Prostate gland (tissue), 2 donors: ENCODE measurements around the gene DPY19L1. TPM values are rescaled to one million over a fixed set of nuclear protein-coding genes. Genes with fewer than 3 reads are reported as not detected.
"Not testable (repeated sequence)": the region's sequence is repeated elsewhere in the genome, so short reads cannot be mapped to it uniquely, and the experiment has no call there.

Source experiments
- DNase-seq: peaks from one replicate; pipeline ENCODE4 v3.0.0-alpha.2; 2019; ENCODE audit warnings: low spot score
- H3K27ac ChIP-seq, 2 donors: fragments of 200-600 bp; sonication (generic); 2 replicates each; pipeline ENCODE4 v1.5.1; 2017 to 2019
- H3K27me3 ChIP-seq: fragments of 200-600 bp; sonication (generic); replicated peaks from 2 replicates; pipeline ENCODE4 v1.5.1; 2019; ENCODE audit not compliant: insufficient read depth
- H3K36me3 ChIP-seq, 2 donors: fragments of 200-600 bp; sonication (generic); 1 replicate in 1 of 2; 2 replicates in 1 of 2; pipeline versions ENCODE4 v1.5.1 to v1.8.1; 2017 to 2019
- H3K4me1 ChIP-seq: fragments of 200-600 bp; sonication (generic); replicated peaks from 2 replicates; pipeline ENCODE4 v1.5.1; 2019
- H3K4me3 ChIP-seq, 2 donors: fragments of 200-600 bp; sonication (generic); 2 replicates each; pipeline ENCODE4 v1.5.1; 2017 to 2019
- H3K9me3 ChIP-seq: fragments of 200-600 bp; sonication (generic); 2 replicates; pipeline ENCODE4 v1.5.1; 2017
- POLR2A ChIP-seq: fragments of 450-650 bp; IDR thresholded peaks from one replicate; pipeline ENCODE4 v1.6.1; 2016; ENCODE audit warnings: antibody characterized with exemption, mild to moderate bottlenecking
- POLR2AphosphoS5 ChIP-seq: sonication (generic); formaldehyde crosslinking; IDR thresholded peaks from one replicate; pipeline ENCODE4 v1.6.1; 2017; ENCODE audit warnings: antibody characterized with exemption
- WGBS: methylation state at CpG from one replicate; pipeline ENCODE4 v1.1.5; 2018; 5-methylcytosine and 5-hydroxymethylcytosine counted together
- intact Hi-C: fragments of 100-400 bp; cut with DNase I; formaldehyde crosslinking; loops from one replicate; pipeline ENCODE4 v1.14.2; 2022
- total RNA-seq, 2 donors: library from RNA; depleted of rRNA; stranded (reverse); fragments of >200 nt; gene quantifications; one replicate each; pipeline ENCODE4 v1.1.0, GENCODE V29; 2016
- TF ChIP-seq, protein P1 (sequence below), 4 experiments: fragments of 200-600 bp in 2 of 4; fragments of 450-650 bp in 2 of 4; sonication (generic) in 2 of 4; IDR thresholded peaks; 1 replicate in 3 of 4; 2 replicates in 1 of 4; pipeline ENCODE4 v1.5.1; 2016 to 2019; ENCODE audit warnings: antibody characterized with exemption in 4 of 4, mild to moderate bottlenecking in 2 of 4, moderate library complexity in 2 of 4

Gene DPY19L1
- total RNA-seq, 2 donors from 2014 or later: 9.0 to 48.5 TPM

DNA sequence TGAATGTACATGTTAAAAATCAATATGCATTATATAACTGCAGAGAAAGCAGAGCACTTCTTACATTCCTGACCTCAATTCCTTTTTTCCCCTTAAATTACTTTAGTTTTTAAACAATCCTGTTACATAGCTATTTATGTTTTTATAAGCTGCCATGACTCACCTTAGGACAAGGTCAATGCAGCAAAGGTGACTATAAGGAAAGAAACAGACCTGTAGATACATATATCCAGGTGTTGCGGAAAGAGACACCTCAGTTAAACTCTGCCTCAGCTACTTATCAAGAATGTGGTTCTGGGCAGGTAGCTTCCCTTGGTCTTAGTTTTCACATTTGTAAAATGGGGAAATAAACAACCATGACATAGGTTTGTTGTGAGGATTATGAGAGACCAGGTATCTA lies 105.5 kb downstream of the DPY19L1 start:
- Histone ChIP-seq H3K36me3 (no peaks in the 10 kb centered on the region), H3K4me1 (no peaks in the 10 kb centered on the region), H3K27me3 (no peaks in the 10 kb centered on the region), H3K9me3 (no peaks in the 10 kb centered on the region), H3K4me3 (no peak overlapping the region), H3K27ac (no peak overlapping the region)
- intact Hi-C loops: no loop called here
- TF ChIP-seq POLR2AphosphoS5: no peak
- TF ChIP-seq, protein P1, sequence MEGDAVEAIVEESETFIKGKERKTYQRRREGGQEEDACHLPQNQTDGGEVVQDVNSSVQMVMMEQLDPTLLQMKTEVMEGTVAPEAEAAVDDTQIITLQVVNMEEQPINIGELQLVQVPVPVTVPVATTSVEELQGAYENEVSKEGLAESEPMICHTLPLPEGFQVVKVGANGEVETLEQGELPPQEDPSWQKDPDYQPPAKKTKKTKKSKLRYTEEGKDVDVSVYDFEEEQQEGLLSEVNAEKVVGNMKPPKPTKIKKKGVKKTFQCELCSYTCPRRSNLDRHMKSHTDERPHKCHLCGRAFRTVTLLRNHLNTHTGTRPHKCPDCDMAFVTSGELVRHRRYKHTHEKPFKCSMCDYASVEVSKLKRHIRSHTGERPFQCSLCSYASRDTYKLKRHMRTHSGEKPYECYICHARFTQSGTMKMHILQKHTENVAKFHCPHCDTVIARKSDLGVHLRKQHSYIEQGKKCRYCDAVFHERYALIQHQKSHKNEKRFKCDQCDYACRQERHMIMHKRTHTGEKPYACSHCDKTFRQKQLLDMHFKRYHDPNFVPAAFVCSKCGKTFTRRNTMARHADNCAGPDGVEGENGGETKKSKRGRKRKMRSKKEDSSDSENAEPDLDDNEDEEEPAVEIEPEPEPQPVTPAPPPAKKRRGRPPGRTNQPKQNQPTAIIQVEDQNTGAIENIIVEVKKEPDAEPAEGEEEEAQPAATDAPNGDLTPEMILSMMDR (IDR thresholded peaks at IDR 0.05): no peak
- no peak for TF ChIP-seq POLR2A
- 100% methylated on average over 1 of the region's 1 CpG for WGBS
- DNase-seq: no peak

DNA sequence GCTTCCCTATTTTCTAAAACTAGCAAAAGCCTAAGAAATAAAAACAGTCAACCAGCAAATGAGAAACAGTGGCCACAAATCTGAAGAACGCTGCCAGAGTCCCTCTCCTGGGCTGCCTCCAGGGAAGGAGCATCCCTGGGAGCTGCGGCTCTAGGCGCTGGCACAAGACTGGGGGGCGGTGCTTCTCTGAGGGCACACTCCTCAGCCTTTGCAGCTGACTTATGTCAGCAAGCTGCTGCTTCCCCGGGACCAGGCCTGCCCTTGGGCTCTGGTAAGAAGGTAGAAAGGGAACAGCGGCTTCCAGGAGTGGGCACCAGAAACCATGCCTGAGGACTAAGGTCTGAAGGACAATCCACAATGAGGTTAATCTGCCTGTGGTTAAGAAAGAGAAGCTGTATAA lies 107.5 kb downstream of the DPY19L1 start:
- intact Hi-C loops, H3K27ac ChIP-seq, H3K9me3 ChIP-seq, H3K36me3 ChIP-seq, H3K4me3 ChIP-seq, H3K27me3 ChIP-seq, H3K4me1 ChIP-seq, DNase-seq: not testable (repeated sequence)
- WGBS: 84% methylated on average over 6 of the region's 6 CpGs

DNA sequence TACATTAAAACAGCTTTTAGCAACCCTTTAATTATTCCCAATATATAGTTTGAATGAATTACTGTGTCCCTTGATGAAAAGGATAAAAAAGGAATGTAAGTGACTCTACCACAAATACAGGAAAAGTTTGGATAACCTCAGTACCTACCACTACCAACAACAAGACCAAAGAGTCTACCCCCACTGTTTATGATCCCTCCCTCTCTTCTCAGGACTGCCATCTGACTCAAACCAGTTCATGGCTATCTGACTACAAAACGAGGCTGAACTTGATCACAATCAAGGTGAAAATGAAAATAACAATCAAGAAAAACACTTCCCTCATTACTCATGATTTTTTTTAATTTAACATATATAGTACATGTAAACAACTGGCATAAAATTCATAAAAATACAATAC lies 108.7 kb downstream of the DPY19L1 start:
- 84% methylated on average over 1 of the region's 1 CpG for WGBS
- Histone ChIP-seq H3K27ac (no peak overlapping the region), H3K9me3 (no peaks in the 10 kb centered on the region), H3K36me3 (no peaks in the 10 kb centered on the region), H3K4me3 (no peak overlapping the region), H3K4me1 (no peaks in the 10 kb centered on the region), H3K27me3 (no peaks in the 10 kb centered on the region)
- DNase-seq: no peak
- intact Hi-C loops: no loop called here
- TF ChIP-seq, protein P1 (IDR thresholded peaks at IDR 0.05): no peak

DNA sequence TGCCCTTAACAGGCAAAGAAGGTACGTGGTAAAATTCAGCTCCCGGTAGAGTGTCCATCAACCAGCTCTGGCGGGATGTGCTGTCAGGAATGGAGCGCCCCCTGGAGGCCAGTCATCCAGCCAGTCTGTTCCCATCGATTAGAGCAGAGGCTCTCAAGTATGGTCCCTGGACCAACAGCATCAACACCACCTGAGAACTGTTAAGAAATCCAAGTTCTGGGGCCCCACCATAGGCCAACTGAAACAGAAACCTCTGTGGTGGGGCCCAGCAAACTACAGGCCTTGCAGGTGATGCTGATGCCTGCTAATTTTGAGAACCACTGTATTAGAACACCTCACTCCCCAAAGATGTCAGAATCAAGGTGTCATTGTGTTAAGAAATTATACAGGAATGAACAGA lies 109.2 kb downstream of the DPY19L1 start:
- Histone ChIP-seq H3K27ac (no peak overlapping the region), H3K4me3 (no peak overlapping the region), H3K36me3 (no peaks in the 10 kb centered on the region), H3K9me3 (no peaks in the 10 kb centered on the region), H3K4me1 (no peaks in the 10 kb centered on the region), H3K27me3 (no peaks in the 10 kb centered on the region)
- WGBS: 60% methylated on average over 5 of the region's 5 CpGs
- TF ChIP-seq POLR2AphosphoS5: no peak
- TF ChIP-seq, protein P1 (IDR thresholded peaks at IDR 0.05): peak in 1 of 4 experiments; percentile 35
- intact Hi-C loops: no loop called here
- DNase-seq: peak; percentile 24

DNA sequence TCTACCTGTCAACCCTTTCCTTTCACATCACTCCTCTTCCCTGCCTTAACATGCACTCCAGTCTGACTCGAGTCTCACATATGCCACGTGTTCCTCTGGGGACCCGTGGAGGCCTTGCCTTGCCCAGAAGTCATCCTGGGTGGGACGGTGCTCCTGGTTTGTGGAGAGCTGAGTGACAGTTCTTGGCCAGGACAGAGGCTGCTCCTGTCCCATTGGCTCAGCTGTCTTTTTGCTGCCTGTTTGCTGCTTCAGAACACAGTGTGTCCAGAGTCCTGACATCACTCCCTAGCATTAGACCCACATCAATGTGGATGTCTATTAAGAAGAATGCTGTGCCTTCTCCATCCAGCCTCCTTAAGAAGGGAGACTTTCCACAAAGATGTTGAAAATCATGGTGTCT lies 116.8 kb downstream of the DPY19L1 start:
- H3K27me3 ChIP-seq, H3K36me3 ChIP-seq, H3K4me1 ChIP-seq, H3K9me3 ChIP-seq, H3K27ac ChIP-seq, H3K4me3 ChIP-seq, intact Hi-C loops, DNase-seq: not testable (repeated sequence)
- WGBS: 94% methylated on average over 2 of the region's 4 CpGs

DNA sequence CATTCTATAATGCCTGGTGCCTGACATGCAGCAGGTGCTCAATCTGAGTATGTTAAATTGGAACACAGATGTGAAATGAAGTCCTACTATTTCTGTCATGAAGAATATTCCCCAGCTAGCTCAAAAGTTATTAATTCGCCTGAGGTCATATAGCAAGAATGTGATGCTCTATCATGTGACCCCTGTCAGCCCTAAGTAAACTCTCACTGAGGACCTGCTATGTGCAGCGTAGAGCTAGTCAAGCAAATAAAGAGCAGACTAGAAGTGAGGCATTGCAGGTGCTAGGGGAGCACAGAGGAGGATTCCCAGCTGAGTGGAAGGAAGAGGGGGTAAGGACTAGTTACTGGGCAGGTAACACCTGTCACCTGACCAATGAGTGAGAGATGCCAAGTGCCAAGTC lies 118.2 kb downstream of the DPY19L1 start:
- intact Hi-C loops, DNase-seq, H3K9me3 ChIP-seq, H3K27ac ChIP-seq, H3K36me3 ChIP-seq, H3K4me3 ChIP-seq, H3K4me1 ChIP-seq, H3K27me3 ChIP-seq: not testable (repeated sequence)
- WGBS: 81% methylated on average over 2 of the region's 2 CpGs

DNA sequence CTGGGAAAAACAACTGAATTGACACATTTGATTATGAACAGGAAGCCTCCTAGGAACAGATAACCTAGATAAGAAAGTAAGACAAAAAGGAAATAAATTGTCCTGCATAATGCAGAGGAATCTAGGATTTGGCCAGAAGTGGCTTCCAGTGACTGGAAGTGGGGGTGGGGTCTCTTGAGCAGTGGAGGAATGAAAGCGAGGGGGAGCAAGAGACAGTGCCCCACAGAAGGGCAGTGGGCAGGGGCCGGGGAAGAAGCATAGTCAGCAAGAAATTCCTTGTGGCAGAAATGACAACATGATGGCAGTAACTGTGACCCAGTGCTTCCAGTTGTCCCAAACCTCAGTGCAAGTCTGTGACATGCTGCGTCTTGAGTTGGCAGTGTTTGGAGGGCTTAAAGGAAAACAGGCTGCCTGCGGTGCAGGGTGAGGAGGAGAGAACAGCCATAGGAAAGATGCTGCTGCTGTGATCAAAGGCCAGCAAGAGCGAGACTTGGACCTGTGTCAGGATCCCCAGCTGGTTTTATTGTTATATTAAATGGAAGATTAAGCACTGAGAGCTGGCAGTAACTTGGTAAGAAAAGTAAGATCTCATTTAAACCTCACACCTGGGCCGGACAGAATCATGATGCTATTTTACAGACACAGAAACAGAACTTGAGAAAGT lies 119.0 kb downstream of the DPY19L1 start:
- DNase-seq, intact Hi-C loops: not testable (repeated sequence)
- WGBS: 17% methylated on average over 4 of the region's 6 CpGs

DNA sequence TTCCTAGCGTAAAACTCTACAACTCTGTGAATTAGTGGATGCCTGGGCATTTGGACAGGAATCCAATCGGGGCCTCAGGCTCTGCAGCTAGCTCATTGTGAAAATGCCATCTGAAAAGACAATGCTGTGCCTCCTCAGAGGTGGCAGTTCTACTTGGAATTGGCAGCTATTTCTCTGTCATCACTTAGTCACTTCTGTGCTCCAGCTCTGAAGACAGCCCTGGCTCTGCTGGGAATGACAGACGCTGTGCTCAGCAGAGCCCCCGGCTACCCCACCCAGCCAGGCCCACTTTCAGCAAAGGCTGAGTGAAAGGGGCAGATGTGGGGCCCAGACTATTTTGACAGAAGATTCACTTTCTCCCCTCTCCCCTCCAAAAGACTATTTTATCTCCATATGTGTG lies 119.8 kb downstream of the DPY19L1 start:
- H3K36me3 ChIP-seq, intact Hi-C loops, H3K4me3 ChIP-seq, DNase-seq, H3K27ac ChIP-seq, H3K9me3 ChIP-seq, H3K4me1 ChIP-seq, H3K27me3 ChIP-seq: not testable (repeated sequence)
- WGBS: 73% methylated on average over 4 of the region's 4 CpGs

More for the DNA sequence above, 119.0 kb downstream of the DPY19L1 start:
- not testable (repeated sequence) for H3K27ac ChIP-seq, H3K9me3 ChIP-seq, H3K27me3 ChIP-seq, H3K36me3 ChIP-seq, H3K4me3 ChIP-seq, H3K4me1 ChIP-seq
